ENCODE measurements around the gene PER1. TPM values are rescaled to one million over a fixed set of nuclear protein-coding genes. Genes with fewer than 3 reads are reported as not detected.

Gene PER1
- total RNA-seq, 1 donor = 12.7 TPM

- no peak for DNase-seq (ENCODE audit: low read depth)
These were observed 9.2 kb downstream of the PER1 start for GRCh38 chr17:8142887-8143580.

GRCh38 chr17:8142158-8142886, 9.9 kb downstream of the PER1 start:
- no peak overlapping the region for H3K4me3 ChIP-seq (ENCODE audit: low read depth, low read length)
- TF ChIP-seq, protein P1, sequence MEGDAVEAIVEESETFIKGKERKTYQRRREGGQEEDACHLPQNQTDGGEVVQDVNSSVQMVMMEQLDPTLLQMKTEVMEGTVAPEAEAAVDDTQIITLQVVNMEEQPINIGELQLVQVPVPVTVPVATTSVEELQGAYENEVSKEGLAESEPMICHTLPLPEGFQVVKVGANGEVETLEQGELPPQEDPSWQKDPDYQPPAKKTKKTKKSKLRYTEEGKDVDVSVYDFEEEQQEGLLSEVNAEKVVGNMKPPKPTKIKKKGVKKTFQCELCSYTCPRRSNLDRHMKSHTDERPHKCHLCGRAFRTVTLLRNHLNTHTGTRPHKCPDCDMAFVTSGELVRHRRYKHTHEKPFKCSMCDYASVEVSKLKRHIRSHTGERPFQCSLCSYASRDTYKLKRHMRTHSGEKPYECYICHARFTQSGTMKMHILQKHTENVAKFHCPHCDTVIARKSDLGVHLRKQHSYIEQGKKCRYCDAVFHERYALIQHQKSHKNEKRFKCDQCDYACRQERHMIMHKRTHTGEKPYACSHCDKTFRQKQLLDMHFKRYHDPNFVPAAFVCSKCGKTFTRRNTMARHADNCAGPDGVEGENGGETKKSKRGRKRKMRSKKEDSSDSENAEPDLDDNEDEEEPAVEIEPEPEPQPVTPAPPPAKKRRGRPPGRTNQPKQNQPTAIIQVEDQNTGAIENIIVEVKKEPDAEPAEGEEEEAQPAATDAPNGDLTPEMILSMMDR (IDR thresholded peaks at IDR 0.05; ENCODE audit: insufficient read depth, low read length) = no peak
- no peak for DNase-seq (ENCODE audit: low read depth)

More at GRCh38 chr17:8142887-8143580, 9.2 kb downstream of the PER1 start:
- TF ChIP-seq, protein P1 (IDR thresholded peaks at IDR 0.05; ENCODE audit: insufficient read depth, low read length) = no peak
- H3K4me3 ChIP-seq (ENCODE audit: low read depth, low read length) = no peak overlapping the region

- H3K4me3 ChIP-seq (ENCODE audit: low read depth, low read length) = no peak overlapping the region
- TF ChIP-seq, protein P1 (IDR thresholded peaks at IDR 0.05; ENCODE audit: insufficient read depth, low read length) = no peak
- no peak for DNase-seq (ENCODE audit: low read depth)
These were observed 10.5 kb downstream of the PER1 start for GRCh38 chr17:8141741-8142140.

- TF ChIP-seq, protein P1 (IDR thresholded peaks at IDR 0.05; ENCODE audit: insufficient read depth, low read length) = no peak
- H3K4me3 ChIP-seq (ENCODE audit: low read depth, low read length) = no peak overlapping the region
- no peak for DNase-seq (ENCODE audit: low read depth)
These were observed 11.2 kb downstream of the PER1 start for GRCh38 chr17:8141045-8141444.

DNA sequence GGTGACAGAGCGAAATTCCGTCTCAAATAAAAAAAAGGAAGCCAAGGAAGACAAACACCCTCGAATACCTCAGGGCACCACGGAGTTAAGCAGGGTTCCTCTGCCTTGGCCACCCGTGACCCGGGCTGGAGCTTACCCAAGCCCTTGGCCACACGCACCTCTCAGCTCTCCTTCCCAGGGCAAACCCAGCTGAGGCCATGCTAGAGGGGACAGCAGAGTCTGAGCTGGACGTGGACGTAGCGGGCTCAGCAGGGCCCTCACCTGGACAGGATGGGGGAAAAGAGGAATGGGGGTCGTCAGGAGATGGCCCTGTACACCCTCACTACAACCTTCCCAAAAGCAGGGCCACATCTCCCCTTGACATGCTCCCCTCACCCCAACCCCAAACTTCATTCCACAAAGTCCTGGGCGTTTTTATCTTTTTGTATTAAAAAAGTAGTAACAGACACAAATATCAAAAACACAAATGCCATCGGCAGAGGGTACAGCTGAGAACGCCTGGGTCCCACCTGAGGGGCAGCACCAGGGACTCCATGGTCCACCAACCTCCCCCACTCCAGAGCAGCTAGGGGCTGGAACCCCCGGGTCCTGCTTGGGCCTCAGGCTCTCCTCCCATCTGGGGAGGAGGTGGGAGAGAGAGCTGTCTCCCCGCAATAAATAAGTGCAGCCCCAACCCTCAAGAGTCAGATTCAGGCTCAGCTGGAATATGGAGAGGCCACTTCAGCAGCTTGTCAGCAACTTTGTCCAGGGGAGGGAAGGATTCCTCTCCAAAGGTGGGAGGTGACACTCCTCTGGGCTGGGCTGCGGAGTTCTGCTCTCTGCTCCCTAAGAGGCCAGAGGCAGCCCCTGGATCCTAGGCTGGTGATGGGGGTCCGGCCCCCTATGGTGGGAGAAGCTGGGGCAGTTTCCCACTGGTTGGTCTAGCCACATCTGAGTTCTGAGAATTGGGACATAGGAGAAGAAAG, 11.9 kb downstream of the PER1 start:
- DNase-seq (ENCODE audit: low read depth) = no peak
- no peak overlapping the region for H3K4me3 ChIP-seq (ENCODE audit: low read depth, low read length)
- TF ChIP-seq, protein P1 (IDR thresholded peaks at IDR 0.05; ENCODE audit: insufficient read depth, low read length) = no peak

DNA sequence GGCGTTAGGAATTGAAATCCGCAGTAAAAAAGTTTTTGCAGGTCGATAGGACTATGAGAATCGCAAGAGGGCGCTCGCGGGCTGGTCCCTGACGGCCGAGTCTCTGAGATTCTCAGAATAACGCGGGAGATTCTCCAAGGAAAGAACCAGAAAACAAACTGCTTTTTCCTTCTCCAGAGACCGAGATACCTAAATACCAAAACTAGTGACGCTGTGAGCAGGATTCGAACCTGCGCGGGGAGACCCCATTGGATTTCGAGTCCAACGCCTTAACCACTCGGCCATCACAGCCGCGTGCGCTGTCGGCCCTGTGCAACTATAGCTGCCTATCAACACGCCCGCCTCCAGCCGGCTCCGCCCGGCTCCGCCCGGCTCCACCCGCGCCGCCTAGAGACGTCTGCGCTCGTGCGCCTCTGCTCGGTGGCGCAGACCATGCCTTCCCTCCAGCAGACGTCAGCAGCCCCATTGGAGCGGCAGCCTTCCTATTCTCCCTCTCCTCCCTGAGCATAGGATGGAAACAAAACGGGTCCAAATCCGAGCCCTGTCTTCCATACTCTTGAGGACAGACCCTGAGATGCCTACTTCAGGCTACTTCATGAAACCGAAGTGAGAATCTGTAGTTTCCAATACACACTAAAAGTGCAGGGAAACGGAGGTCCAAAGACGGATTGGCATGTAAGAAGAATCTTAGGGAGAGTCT, 13.4 kb downstream of the PER1 start:
- peak overlapping the region; percentile 52 for H3K4me3 ChIP-seq (ENCODE audit: low read depth, low read length)
- DNase-seq (ENCODE audit: low read depth) = peak; percentile 99
- TF ChIP-seq, protein P1 (IDR thresholded peaks at IDR 0.05; ENCODE audit: insufficient read depth, low read length) = peak; percentile 92
